Choroid plexus epithelial cell (primary cell): ENCODE data around the gene BEND2.
"Not testable (repeated sequence)": the region's sequence is repeated elsewhere in the genome, so short reads cannot be mapped to it uniquely, and the experiment has no call there.

Experiments used
- DNase-seq: peaks from one replicate; pipeline ENCODE4 v3.0.0-alpha.2; 2010; ENCODE audit warnings: low read depth
- H3K4me3 ChIP-seq: 2 replicates; pipeline ENCODE4 v1.5.1; 2011; ENCODE audit warnings: low read depth, mild to moderate bottlenecking, control low read depth, low read length, moderate library complexity
- CTCF ChIP-seq: conservative IDR thresholded peaks from 2 replicates; pipeline ENCODE4 v1.5.1; 2011; ENCODE audit warnings: low read depth, mild to moderate bottlenecking, control low read depth, inconsistent platforms, low read length, moderate library complexity

The BEND2 gene

GRCh38 chrX:18220786-18221185 is at the start of gene BEND2:
TSS of gene BEND2 (minus strand) at chrX:18220886. CDS start at chrX:18220750, 136 bp downstream.
- DNase-seq, result no peak
- TF ChIP-seq CTCF, result no peak

GRCh38 chrX:18255059-18255458 is 34.4 kb upstream of the BEND2 start:
- no peak for DNase-seq
- TF ChIP-seq CTCF, result no peak
- no peak overlapping the region for H3K4me3 ChIP-seq

More at GRCh38 chrX:18220786-18221185, at the start of gene BEND2:
- H3K4me3 ChIP-seq, result no peak within 1 kb of the TSS

GRCh38 chrX:18252644-18253359 is 32.1 kb upstream of the BEND2 start:
- DNase-seq, result peak; percentile 19
- no peak overlapping the region for H3K4me3 ChIP-seq

GRCh38 chrX:18229646-18230045 is 9.0 kb upstream of the BEND2 start:
- not testable (repeated sequence) for DNase-seq, H3K4me3 ChIP-seq

More at GRCh38 chrX:18252644-18253359, 32.1 kb upstream of the BEND2 start:
- no peak for TF ChIP-seq CTCF

GRCh38 chrX:18228069-18228468 is 7.4 kb upstream of the BEND2 start:
- DNase-seq, result no peak
- H3K4me3 ChIP-seq, result no peak overlapping the region
- TF ChIP-seq CTCF, result no peak

GRCh38 chrX:18227458-18227857 is 6.8 kb upstream of the BEND2 start:
- no peak overlapping the region for H3K4me3 ChIP-seq
- no peak for DNase-seq
- no peak for TF ChIP-seq CTCF

GRCh38 chrX:18210470-18210869 is 10.2 kb downstream of the BEND2 start:
- peak; percentile 33 for DNase-seq
- H3K4me3 ChIP-seq, result no peak overlapping the region
- peak; percentile 13 for TF ChIP-seq CTCF
